OCI-LY7 (cell line): ENCODE measurements around the gene EXOC6B. TPM values are rescaled to one million over a fixed set of nuclear protein-coding genes. Genes with fewer than 3 reads are reported as not detected.

Experiments used
- BruUV-seq: library from RNA; stranded (reverse); fragments of 400-500 nt; replicated peaks from 2 replicates; lab custom pipeline; 2021; lab: Mats Ljungman, UMichigan
- CTCF ChIA-PET: fragments of 300-600 bp; sonication (Branson Sonifier 250); formaldehyde crosslinking; loops from one replicate; lab custom pipeline; 2022; ENCODE audit warnings: antibody characterized with exemption; ENCODE audit not compliant: unreplicated experiment; lab: Charles Lee
- POLR2A ChIA-PET: fragments of 300-600 bp; sonication (Branson Sonifier 250); formaldehyde crosslinking; loops from one replicate; lab custom pipeline; 2022; ENCODE audit warnings: antibody characterized with exemption; lab: Charles Lee
- DNase-seq: peaks from one replicate; pipeline ENCODE4 v3.0.0-alpha.2; 2015; ENCODE audit warnings: low spot score
- H2AFZ ChIP-seq: fragments of 200-600 bp; sonication (generic), shearing (Covaris generic); 2 replicates; pipeline ENCODE4 v1.6.1; 2014; ENCODE audit warnings: mild to moderate bottlenecking, antibody characterized with exemption, low read length, moderate library complexity
- H3K27ac ChIP-seq: fragments of 200-600 bp; sonication (generic); 2 replicates; pipeline ENCODE4 v1.5.1; 2014; ENCODE audit warnings: mixed run types, low read depth, mild to moderate bottlenecking, moderate library complexity, low read length, inconsistent platforms; ENCODE audit not compliant: poor library complexity, severe bottlenecking
- H3K36me3 ChIP-seq: fragments of 200-600 bp; sonication (generic); 2 replicates; pipeline ENCODE4 v1.6.1; 2014; ENCODE audit warnings: mild to moderate bottlenecking, antibody characterized with exemption, low read length, moderate library complexity, mixed read lengths; ENCODE audit not compliant: insufficient read depth
- H3K4me1 ChIP-seq: fragments of 200-600 bp; sonication (generic); 2 replicates; pipeline ENCODE4 v1.5.1; 2014; ENCODE audit warnings: mild to moderate bottlenecking, low read length; ENCODE audit not compliant: insufficient read depth, poor library complexity, severe bottlenecking
- H3K4me2 ChIP-seq: fragments of 200-600 bp; sonication (generic); 2 replicates; pipeline ENCODE4 v1.6.1; 2014; ENCODE audit warnings: mild to moderate bottlenecking, low read length
- H3K4me3 ChIP-seq: fragments of 200-600 bp; sonication (generic); 2 replicates; pipeline ENCODE4 v1.5.1; 2014; ENCODE audit warnings: mild to moderate bottlenecking, low read depth, low read length; ENCODE audit not compliant: poor library complexity, severe bottlenecking
- H3K79me2 ChIP-seq: fragments of 200-600 bp; sonication (generic); 2 replicates; pipeline ENCODE4 v1.6.1; 2016; ENCODE audit warnings: low read depth, mild to moderate bottlenecking, low read length, moderate library complexity, mixed read lengths; ENCODE audit not compliant: insufficient read depth
- H3K9me2 ChIP-seq: fragments of 200-600 bp; sonication (generic); 2 replicates; pipeline ENCODE4 v1.6.1; 2016; ENCODE audit warnings: mild to moderate bottlenecking, low read length, mixed read lengths; ENCODE audit not compliant: insufficient read depth
- H3K9me3 ChIP-seq: fragments of 200-600 bp; sonication (generic); 2 replicates; pipeline ENCODE4 v1.6.1; 2014; ENCODE audit warnings: mild to moderate bottlenecking, mixed run types, low read length, mixed read lengths
- H4K20me1 ChIP-seq: fragments of 200-600 bp; sonication (generic); 2 replicates; pipeline ENCODE4 v1.6.1; 2014; ENCODE audit warnings: mild to moderate bottlenecking, antibody characterized with exemption, low read length, moderate library complexity, mixed read lengths; ENCODE audit not compliant: insufficient read depth
- CTCF ChIP-seq: fragments of 200-600 bp; sonication (generic); conservative IDR thresholded peaks from 2 replicates; pipeline ENCODE4 v1.5.1; 2014; ENCODE audit warnings: mild to moderate bottlenecking, antibody characterized with exemption, low read length, moderate library complexity, mixed read lengths
- EZH2phosphoT487 ChIP-seq: fragments of 200-600 bp; sonication (generic); IDR thresholded peaks from 2 replicates; pipeline ENCODE4 v1.6.1; 2018; ENCODE audit warnings: low read depth, borderline replicate concordance, mild to moderate bottlenecking, mixed run types, antibody characterized with exemption, low read length, moderate library complexity, mixed read lengths
- intact Hi-C: fragments of 100-400 bp; cut with micrococcal nuclease; formaldehyde crosslinking; loops from one replicate; pipeline ENCODE4 v1.10.0; 2022; ENCODE audit not compliant: unreplicated experiment
- total RNA-seq, 2 experiments: library from RNA; depleted of rRNA in 1 of 2; stranded (reverse); fragments of >200 nt in 1 of 2; shearing (Covaris generic) in 1 of 2; gene quantifications; 2 replicates each; pipeline ENCODE4 v1.2.3, GENCODE V29; 2014 to 2022

The EXOC6B gene
- total RNA-seq, 2 experiments from 2014 or later = 5.1 TPM; not detected in 1

- Histone ChIP-seq H3K36me3 (no peaks in the 10 kb centered on the region), H3K9me2 (no peaks in the 10 kb centered on the region), H3K4me2 (no peak overlapping the region), H3K27ac (no peak overlapping the region), H3K4me3 (no peak overlapping the region), H4K20me1 (no peaks in the 10 kb centered on the region), H2AFZ (no peak overlapping the region), H3K4me1 (no peaks in the 10 kb centered on the region), H3K9me3 (no peaks in the 10 kb centered on the region), H3K79me2 (no peaks in the 10 kb centered on the region)
- no TSS peak for BruUV-seq
- intact Hi-C loops = no loop called here
- TF ChIP-seq EZH2phosphoT487 (no peak), CTCF (no peak)
- CTCF ChIA-PET = no interaction called here
- no peak for DNase-seq
- POLR2A ChIA-PET = no interaction called here
These were observed 692.0 kb downstream of the EXOC6B start for GRCh38 chr2:72133721-72134407.

GRCh38 chr2:72132981-72133720, 692.7 kb downstream of the EXOC6B start:
- Histone ChIP-seq H3K79me2 (no peaks in the 10 kb centered on the region), H3K36me3 (no peaks in the 10 kb centered on the region), H3K9me2 (no peaks in the 10 kb centered on the region), H3K4me3 (no peak overlapping the region), H3K4me1 (no peaks in the 10 kb centered on the region), H3K27ac (no peak overlapping the region), H3K4me2 (no peak overlapping the region), H3K9me3 (no peaks in the 10 kb centered on the region), H4K20me1 (no peaks in the 10 kb centered on the region), H2AFZ (no peak overlapping the region)
- no peak for TF ChIP-seq CTCF
- no peak for TF ChIP-seq EZH2phosphoT487
- DNase-seq = no peak
- CTCF ChIA-PET = no interaction called here
- POLR2A ChIA-PET = interaction anchor here (0.9 kb wide), 1 partner anchor 13 kb away, joined by 3 read pairs; no protein-coding TSS in a partner anchor
- intact Hi-C loops = no loop called here
- no TSS peak for BruUV-seq
